ENCODE data around the gene FRS3.

FRS3 gene

DNA sequence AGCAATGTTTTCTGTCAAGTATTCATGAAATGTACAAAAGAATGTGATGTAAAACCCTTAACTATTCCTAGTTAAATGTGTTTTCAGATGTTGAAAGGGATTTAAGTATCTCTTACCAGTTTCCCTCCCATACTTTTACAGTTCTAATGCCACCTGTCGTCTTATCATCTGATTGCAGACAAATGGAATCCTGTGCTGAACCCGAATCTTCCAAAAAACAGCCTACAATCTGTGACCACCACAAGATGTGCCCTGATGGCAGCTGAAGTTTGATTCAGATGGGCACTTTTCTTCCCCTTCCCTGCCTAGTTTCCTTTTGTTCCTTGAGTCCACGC is 9.7 kb upstream of the FRS3 start:
- DNase-seq = no peak

DNA sequence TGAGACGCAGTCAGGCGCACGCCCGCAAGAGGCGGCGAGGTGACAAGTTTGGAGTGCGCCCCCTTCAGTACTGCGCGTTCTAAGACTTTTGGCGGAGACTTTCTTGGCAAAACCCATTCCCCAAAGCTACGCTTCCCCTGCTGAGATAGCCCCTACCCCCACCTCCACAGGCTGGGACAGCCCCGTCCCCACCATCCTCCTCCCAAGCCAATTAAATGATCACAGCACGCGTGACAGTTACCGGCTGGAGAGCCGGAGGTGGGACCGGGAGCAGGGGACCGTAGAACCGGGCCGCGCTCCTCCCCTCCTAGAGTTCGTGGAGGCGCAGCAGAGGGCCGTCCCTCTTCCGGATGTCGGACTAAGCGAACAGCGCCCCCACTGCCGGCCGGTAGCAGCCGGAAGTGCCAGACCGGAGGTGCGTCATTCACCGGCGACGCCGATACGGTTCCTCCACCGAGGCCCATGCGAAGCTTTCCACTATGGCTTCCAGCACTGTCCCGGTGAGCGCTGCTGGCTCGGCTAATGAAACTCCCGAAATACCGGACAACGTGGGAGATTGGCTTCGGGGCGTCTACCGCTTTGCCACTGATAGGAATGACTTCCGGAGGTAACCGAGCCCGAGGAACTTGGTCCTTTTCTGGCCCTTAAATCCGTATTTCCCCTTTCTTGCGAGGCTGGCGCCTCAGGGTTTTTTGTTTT is 7.7 kb upstream of the FRS3 start, which contains the start of gene TOMM6:
TSS of gene TOMM6 (plus strand) at position 476 of the 699 bp plus-strand sequence. CDS start at position 480, 4 bp downstream.
- peak; percentile 94 for DNase-seq

DNA sequence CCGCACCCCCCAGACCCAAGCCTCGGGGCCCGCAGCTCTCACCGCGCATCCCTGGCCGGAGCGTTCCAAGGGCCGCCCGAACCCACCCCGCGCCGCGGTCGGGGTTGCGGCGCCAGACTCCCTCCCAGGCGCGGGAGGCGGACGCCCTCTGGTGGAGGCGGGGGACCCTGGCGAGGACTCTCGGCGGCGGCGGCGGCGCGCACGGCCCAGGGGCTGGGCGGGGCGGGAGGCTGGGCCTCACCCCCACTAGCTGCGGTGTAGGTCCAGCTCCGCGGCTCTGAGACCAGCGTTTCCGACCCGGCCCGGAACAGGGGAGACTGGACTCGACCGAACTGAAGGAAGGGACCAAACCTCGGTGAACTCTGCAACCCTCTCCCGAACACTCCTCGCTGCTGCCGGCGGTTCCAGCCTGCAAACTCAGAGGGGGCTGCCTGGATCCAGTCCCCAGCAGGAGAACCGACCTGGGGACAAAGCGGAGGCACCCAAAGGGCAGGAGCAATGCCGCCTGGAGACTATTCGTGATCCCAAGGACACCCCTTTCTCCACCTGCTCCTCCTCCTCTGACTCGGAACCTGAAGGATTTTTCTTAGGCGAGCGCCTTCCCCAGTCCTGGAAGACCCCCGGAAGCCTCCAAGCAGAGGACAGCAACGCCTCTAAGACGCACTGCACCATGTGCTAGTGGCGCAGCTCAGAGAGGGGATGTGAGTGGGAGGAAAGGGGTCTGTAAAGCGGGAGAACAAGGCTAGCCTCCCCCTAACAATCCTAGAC is 6.9 kb upstream of the FRS3 start:
- DNase-seq = peak; percentile 85

DNA sequence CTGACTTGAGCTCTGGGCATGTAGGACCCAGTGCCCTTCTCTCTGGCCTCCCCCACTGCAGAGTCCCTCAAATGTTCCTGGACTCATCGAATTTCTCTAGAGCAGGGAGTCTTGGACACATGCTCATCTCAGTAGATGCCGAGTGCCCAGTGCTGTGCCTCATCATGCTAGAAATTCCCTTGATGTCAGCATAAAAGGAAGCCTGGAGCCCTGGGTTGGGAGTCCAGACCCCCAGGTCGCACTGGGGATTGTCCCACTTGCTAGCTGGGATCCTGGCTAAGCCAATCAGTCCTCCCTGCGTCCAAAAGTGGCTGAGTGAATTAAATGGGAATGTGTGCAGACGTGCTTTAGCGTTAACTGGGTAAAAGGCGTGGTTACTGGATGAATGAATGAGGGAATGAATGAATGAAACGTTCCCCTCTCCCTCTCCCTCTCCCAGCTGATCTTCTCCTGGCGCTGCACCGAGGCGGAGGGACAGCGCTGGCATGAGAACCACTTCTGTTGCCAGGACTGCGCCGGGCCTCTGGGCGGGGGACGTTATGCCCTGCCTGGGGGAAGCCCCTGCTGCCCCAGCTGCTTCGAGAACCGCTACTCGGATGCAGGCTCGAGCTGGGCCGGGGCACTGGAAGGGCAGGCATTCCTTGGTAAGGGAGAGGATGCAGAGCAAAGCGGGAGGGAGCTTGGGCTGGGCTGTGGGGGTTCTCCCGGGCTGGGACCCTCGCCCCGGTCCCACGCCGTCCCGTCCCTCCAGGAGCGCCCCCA is 6.2 kb upstream of the FRS3 start:
- DNase-seq = no peak

DNA sequence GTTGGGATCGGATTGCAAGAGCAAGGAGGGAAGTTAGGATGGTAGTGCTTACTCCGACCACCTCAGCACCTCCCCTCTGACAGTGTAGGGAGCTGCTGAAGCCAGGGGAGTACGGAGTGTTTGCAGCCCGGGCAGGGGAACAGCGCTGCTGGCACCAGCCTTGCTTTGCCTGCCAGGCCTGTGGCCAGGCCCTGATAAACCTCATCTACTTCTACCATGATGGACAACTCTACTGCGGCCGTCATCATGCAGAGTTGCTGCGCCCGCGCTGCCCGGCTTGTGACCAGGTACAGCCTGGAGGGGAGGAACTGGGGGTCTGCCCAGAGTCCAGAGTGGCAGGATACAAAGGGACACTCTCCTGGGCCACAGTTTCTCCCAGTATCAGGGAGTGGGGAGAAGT is 5.6 kb upstream of the FRS3 start:
- no peak for DNase-seq

DNA sequence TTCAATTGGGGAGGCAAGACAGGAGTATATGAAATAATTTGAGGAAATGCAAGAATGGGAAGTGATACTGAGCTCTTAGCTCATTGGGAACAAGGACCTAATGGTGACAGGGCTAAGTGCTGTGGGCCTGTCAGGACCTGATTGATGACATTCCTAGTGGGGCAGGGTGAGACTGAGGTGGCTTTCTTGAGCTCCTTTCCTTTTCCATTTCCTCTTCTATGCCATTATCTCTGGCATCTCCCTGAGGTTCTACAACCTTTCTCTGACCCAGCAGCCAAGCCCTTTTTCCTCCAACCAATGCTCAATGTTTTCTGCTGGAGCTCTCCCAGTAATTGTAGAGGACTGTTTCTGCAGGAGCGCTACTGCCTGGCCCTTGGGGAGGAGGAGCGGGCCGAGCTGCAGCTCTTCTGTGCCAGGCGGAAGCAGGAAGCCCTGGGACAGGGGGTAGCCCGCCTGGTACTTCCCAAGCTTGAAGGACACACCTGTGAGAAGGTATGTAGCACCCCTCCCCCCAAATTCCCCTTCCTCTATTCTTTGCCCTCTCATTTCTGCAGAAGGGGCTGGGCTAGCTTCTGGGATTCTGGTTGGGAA is 5.0 kb upstream of the FRS3 start:
- no peak for DNase-seq

DNA sequence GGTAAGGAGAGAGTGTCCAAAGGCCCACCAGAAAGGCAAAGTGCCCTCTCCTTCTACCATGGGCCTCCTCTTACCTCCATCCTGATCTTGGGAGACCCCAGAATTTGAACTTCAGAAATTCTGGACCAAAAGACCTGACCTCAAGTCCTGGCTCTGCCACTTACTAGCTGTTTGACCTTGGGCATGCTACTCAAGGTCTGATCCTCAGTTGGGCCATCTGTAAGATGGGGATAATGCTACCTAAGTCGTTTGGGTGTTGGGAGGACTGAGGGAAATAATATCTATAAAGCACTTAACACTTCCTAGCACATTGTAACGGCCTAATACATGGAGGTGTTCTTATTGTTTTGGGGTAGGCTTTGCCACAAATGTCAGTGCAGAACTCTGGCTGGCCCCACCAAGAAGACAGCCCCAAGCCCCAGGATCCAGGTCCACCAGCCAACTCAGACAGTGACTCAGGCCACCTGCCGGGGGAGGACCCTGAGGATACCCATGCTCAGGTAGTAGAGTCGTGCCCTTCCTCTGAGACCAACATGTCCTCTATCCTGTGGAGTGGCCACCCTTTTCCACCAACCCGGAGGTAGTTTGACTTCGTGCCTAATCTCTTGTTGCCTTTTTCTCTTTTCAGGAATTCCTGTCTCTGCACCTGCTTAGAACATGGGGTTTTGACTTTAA is 3.5 kb upstream of the FRS3 start:
- no peak for DNase-seq

DNA sequence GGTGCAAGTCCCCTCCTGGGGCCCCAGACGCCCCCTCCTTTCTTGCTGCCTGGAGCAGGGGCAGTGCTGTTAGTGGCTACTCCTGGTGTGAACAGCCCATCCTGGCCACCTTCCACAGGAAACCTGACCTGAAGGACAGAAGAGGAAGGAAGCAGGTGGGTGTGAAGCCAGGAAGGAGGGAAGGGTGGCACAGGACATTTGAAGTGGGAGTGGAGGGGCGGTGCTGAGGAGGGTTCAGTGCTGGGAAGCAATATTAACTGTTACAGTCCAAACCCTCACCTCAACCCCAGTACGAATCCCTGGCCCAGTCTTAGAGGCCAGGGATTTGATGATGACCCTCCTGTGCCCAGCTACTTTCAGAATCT is 1.6 kb upstream of the FRS3 start:
- no peak for DNase-seq

DNA sequence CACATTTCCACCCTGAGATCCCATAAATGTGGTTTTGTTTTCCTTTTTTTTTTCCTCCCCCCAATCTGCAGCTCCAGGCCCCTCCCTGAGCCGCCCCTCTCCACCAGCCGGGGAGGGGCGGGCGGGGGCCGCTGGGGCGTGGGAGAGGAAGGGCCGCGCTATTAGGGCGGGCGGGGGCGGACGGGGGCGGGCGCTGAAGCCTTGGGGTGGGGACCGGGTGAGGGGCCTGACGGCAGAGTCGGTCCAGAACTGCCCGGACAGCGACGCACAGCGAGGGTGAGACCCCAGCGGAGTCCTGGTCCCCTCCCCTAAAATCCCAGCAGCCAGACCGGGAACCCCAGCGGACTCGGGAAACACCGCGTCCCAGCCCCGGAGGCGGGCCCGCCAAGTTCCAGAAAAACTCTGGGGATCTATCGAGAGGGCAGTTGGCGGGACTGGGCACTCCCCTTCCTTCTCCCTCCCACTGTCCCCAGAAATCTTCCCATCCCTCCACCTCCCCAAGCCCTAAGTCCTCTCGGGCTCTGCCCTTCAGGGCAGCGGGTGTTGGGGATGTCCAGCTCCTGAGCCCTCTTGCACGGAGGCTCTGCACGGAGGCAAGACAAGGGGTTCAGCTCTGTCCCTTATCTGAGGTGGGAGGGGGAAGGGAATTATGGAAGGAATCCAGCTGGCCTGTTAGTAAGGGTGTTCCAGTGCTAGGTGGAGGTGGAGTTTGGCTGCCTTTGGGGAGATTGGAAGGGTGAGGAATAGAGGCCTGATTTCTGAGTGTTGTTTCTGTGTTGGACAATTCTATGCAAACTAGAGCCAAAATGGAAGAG is 1.1 kb upstream of the FRS3 start, which contains the start of gene PRICKLE4:
TSS of gene PRICKLE4 (plus strand) at position 232 of the 815 bp plus-strand sequence. CDS start 2,692 bp downstream, outside the sequence.
- no peak for DNase-seq

DNA sequence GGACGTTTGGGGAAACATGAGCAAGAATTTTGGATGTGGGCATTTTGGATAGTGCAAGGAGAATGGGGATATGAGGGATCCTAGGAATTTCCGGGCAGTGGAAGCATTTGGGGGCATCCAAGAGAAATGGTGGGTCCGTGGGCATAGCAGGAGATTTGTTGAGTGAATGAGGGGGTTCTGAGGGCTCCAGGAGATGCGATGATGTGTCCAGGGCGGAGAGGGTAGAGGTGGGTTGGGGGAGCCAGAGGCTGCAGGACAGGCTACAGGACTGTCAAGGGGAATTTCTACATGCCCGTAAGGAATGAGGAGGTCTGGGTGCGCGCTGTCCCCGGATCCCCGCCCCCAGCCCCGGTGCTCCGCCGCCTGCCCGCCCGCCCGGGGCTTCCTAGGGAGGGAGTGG is 364 bp downstream of the FRS3 start:
- DNase-seq = no peak

DNA sequence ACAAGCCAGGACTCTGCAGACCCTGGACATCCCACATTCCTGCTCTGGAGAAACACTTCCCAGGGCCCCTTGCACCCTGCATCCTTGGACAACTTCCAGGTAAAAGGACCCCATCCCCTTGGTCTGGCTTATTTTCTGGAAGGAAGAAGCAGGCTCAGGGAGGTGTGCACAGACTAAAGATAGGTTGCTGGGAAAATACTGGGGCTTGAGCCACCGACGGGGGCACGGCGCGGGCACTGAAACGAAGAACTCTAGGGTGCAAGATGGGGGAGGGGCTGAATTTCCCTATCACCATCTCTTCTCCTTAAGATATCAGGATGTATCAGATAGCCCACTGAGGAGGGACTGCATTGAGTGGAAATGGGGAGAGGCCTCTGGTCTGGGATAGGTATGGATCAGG is 805 bp downstream of the FRS3 start:
- DNase-seq = no peak

DNA sequence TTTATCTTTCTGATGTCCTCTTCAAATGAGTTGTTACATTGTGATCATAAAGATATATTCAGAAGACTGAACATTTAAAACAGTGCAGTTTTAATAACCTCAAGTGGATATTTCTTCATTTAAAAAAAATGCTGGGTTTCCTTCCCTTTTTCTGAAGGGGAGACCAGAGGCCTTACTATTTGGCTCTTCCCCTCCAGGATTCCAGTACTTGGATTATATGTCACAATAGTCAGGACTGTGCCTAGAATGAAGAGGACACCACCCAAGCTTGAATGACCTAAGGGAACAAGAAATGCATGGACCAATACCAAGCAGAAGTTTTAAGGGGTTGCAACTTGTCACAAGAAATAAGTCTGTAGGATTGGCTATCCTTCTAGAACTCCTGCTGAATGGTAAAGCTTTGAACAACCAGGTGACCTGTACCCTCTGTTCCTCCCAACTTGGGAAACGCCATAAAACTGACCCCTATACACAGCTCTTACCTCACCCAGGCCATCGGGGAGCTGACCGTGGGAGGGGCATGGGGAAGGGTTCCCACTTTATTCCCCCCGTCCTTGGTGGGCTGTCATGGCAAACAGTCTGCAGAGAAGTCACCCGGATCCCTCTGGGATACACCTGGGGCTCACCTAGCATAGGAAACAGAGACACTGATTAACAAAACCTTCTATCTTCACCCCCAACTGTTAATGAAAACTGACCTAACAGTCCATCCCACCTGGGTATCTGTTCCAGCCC is 2.0 kb downstream of the FRS3 start:
- DNase-seq = no peak

DNA sequence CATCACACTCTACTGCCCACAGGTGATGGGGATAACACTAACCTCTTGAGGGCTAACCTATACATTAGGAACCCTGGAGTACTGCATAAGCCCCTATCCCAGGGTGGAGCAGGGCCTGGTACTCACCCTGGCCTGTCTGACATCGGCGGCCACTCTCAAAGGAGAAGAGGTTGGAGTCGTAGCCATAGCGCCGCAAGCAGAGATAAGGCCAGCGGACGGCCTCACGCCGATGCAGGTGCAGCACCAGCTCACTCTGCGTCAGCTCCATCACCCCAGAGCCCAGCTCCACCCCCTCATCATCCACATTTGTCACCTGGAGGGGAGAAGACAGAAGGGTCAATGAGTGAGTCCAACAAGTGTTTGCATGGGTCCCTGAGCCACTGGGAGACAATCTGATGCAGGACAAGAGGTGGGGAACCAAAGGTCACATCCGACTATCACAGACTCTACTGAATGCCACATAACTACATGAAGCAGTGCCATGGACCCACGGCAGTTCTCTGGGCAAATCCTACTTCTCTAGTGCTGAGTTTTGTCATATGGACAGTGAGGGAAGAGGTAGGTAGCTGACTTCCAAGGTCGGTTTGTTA is 4.3 kb downstream of the FRS3 start:
- DNase-seq = no peak

DNA sequence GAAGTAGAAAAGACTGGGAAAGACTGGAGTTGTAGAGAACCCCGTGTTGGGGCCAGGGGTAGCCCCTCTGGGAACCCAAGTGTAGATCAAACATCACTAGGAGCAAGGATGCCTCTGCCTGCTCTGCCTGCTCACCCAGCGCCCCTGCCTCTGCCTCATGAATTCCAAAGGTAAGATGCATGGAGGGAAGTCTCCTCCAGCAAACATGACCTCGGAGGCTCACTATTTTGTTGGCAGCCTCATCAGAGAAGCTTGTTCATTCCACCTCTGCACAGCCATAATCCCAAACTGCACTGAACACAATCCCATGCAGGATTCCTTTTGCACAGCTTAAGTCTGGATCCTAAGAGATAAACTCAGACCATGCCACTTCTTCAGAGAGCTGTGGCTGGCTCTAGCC is 4.9 kb downstream of the FRS3 start:
- no peak for DNase-seq

DNA sequence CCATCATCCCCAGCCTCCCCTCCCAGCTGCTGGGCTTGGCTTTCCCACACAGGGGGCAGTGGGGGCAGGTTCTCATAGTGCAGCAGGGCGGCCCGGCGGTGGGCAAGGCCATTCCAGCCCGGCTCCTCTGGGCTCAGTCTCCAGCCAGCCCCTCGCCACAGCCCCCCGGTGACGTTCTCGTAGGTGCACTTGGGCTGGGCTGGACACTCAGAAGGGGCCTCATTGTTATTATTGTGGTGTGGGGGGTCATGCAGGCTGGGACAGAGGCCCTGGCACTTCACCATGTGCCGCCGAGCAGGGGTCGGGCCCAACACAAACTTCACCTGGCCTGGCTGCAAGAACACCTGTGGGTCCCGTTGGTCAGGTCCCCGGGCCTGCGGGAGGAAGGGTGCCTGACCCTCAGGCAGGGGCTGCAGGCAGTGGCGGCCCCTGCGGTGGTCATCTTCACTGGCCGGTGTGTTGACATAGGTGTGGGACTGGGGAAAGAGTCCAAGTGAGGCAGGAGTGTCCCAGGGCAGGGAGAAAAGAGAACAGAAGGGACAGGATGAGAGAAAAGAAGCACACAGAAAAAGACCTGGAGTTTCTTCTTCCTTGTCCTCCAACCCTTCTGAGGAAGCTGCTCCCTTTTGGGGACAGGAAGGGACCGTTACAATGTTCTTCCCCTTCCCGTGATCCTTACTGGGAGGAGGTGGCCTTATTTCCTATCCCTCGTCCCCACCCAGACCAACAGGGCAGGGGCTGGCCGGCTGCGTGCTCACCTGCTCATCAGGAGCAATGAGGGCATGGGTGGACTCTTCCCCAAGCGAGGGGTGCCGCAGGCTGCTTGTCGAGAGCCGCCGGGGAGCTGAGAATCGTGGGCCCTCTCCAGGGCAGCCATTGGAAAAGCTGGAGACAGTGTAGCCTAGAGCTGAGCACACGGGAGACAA is 8.4 kb downstream of the FRS3 start:
- DNase-seq = no peak

DNA sequence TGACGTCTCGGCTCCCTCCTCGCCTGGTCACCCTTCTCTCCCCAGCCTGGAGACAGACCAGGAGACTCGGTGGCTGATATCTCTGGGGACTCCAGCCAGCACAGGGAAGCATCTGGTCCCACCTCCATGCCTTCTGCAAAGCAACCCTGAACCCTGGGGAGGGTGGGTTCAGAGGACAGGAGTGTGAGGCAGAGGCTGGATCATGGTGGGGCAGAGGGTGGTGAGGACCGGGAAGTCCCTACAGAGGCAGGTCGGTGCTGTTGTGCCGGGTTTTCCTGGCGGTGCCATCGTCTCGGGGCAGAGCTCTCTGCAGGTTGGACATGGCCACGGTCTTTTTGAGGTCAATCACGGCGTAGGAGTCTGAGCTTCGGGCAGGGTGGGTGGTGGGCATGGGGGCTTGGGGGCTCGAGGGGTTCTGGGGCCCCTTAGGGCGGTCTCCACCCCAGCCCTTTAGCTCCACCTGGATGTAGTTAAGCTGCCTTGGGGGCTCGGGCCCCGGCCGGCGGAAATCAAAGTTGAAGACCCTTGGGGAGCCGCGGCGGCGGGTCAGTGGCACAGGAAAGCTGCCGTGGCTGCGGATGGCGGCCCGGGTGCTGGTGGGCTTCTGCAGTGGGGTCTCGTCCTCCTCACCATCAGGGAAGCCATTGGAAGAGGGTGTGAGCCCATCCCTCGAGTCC is 9.2 kb downstream of the FRS3 start:
- DNase-seq = no peak

DNA sequence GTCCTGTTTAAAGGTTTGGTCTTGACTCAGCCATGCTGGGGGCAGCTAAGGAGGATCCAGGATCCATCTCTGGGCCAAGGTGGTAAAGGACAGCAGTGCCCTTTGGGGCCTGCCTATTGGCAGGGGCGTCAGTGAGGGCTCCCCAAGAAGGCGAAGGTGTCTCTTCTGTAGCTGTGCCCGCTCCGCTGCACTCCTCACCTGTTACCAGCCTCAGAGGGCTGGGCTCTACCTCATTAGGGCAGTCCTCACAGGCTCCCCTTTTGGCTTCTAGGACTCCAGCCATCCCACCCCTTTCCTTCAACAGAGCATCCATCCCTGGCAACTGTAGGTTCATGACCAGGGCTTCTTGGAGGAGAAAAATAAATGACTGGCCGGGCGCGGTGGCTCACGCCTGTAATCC is 10.3 kb downstream of the FRS3 start:
- no peak for DNase-seq

DNA sequence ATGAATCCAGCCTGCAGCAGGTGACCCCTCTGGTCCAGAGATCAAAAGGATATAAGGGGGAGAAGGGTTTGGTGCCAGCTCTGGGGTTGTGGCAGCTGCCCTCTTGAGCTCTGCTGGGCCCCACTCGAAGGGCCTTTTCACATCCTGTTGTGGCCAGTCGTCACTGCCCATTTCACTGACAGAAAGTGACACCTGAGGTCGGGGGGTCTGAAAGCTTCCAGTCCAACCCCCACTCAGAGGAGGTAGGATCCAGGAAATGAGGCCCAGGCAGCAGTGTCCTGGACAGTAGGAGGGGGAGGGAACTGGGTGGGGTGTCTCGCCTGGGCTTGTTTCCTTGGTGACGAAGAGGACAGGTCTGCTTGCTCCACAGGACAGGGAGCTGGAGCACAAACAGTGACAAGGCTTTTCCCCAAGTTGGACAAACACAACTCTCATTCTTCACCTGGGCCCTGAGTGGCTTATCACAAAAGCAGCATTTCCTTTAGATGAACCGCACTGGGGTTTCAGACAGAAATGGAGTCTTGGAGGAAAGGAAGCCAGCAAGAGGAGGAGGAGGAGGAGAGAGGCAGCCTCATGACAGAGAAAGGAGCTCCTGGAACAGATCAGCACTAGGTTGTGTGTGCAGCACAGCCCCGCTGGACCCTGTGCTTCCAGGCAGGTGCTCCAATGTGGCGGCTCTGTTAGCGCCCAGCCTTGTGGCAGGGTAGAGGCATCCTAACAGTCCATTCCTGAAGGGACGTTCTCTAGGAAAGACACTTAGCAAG is 11.0 kb downstream of the FRS3 start:
- DNase-seq = no peak

All from effector CD4-positive, alpha-beta T cell (primary cell).